ENCODE measurements around the gene SCRT2. TPM values are rescaled to one million over a fixed set of nuclear protein-coding genes. Genes with fewer than 3 reads are reported as not detected.

Gene SCRT2
- total RNA-seq, 1 experiment from 2014 or later: not detected

- in situ Hi-C loops (cut with HindIII; ENCODE audit: low pct_unique_long_range_greater_than_20kb, low sequenced_read_pairs) (no loop called here), intact Hi-C loops (cut with micrococcal nuclease; ENCODE audit: unreplicated experiment) (no loop called here)
- TF ChIP-seq TCF7L2 (IDR thresholded peaks at IDR 0.05; ENCODE audit: low read depth, low read length) (no peak), SIN3A (IDR thresholded peaks at IDR 0.05; ENCODE audit: borderline replicate concordance, insufficient read depth, low read depth, low read length) (no peak), POLR2AphosphoS5 (IDR thresholded peaks at IDR 0.05; ENCODE audit: low read depth, low read length) (no peak)
- TF ChIP-seq, protein P1, sequence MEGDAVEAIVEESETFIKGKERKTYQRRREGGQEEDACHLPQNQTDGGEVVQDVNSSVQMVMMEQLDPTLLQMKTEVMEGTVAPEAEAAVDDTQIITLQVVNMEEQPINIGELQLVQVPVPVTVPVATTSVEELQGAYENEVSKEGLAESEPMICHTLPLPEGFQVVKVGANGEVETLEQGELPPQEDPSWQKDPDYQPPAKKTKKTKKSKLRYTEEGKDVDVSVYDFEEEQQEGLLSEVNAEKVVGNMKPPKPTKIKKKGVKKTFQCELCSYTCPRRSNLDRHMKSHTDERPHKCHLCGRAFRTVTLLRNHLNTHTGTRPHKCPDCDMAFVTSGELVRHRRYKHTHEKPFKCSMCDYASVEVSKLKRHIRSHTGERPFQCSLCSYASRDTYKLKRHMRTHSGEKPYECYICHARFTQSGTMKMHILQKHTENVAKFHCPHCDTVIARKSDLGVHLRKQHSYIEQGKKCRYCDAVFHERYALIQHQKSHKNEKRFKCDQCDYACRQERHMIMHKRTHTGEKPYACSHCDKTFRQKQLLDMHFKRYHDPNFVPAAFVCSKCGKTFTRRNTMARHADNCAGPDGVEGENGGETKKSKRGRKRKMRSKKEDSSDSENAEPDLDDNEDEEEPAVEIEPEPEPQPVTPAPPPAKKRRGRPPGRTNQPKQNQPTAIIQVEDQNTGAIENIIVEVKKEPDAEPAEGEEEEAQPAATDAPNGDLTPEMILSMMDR (IDR thresholded peaks at IDR 0.05): no peak
- TF ChIP-seq, protein P2, sequence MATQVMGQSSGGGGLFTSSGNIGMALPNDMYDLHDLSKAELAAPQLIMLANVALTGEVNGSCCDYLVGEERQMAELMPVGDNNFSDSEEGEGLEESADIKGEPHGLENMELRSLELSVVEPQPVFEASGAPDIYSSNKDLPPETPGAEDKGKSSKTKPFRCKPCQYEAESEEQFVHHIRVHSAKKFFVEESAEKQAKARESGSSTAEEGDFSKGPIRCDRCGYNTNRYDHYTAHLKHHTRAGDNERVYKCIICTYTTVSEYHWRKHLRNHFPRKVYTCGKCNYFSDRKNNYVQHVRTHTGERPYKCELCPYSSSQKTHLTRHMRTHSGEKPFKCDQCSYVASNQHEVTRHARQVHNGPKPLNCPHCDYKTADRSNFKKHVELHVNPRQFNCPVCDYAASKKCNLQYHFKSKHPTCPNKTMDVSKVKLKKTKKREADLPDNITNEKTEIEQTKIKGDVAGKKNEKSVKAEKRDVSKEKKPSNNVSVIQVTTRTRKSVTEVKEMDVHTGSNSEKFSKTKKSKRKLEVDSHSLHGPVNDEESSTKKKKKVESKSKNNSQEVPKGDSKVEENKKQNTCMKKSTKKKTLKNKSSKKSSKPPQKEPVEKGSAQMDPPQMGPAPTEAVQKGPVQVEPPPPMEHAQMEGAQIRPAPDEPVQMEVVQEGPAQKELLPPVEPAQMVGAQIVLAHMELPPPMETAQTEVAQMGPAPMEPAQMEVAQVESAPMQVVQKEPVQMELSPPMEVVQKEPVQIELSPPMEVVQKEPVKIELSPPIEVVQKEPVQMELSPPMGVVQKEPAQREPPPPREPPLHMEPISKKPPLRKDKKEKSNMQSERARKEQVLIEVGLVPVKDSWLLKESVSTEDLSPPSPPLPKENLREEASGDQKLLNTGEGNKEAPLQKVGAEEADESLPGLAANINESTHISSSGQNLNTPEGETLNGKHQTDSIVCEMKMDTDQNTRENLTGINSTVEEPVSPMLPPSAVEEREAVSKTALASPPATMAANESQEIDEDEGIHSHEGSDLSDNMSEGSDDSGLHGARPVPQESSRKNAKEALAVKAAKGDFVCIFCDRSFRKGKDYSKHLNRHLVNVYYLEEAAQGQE (IDR thresholded peaks at IDR 0.05; ENCODE audit: insufficient read depth in 1 of 2, low read depth in 2 of 2, low read length in 1 of 2): no peak
- ATAC-seq: no peak
- POLR2A ChIA-PET: no interaction called here
- Histone ChIP-seq H3K4me3 (ENCODE audit: low read depth in 2 of 2, low read length in 2 of 2) (no peak overlapping the region), H3K36me3 (ENCODE audit: control insufficient read depth, insufficient read depth, low read length) (no peaks in the 10 kb centered on the region), H3K9me3 (ENCODE audit: control insufficient read depth, insufficient read depth, low read depth, low read length) (peaks cover 4% of the 10 kb centered on the region; the same call in 1 of the 2 replicates), H3K27ac (ENCODE audit: low read length) (no peak overlapping the region), H3K4me1 (ENCODE audit: control insufficient read depth, insufficient read depth, low read length) (no peaks in the 10 kb centered on the region), H3K27me3 (ENCODE audit: control insufficient read depth, insufficient read depth, low read length) (peaks cover 6% of the 10 kb centered on the region; the same call in 1 of the 2 replicates)
- DNase-seq (ENCODE audit: low read depth, low spot score): no peak
- no TSS peak for BruUV-seq (replicated peaks)
- CTCF ChIA-PET: no interaction called here
These were observed 38.9 kb upstream of the SCRT2 start for GRCh38 chr20:714453-714852.

- TF ChIP-seq TCF7L2 (IDR thresholded peaks at IDR 0.05; ENCODE audit: low read depth, low read length): no peak
- no peak for TF ChIP-seq POLR2AphosphoS5 (IDR thresholded peaks at IDR 0.05; ENCODE audit: low read depth, low read length)
- no peak for TF ChIP-seq SIN3A (IDR thresholded peaks at IDR 0.05; ENCODE audit: borderline replicate concordance, insufficient read depth, low read depth, low read length)
- TF ChIP-seq, protein P1 (IDR thresholded peaks at IDR 0.05): no peak
- TF ChIP-seq, protein P2 (IDR thresholded peaks at IDR 0.05; ENCODE audit: insufficient read depth in 1 of 2, low read depth in 2 of 2, low read length in 1 of 2): no peak
- ChIA-PET CTCF (no interaction called here), POLR2A (interaction anchor here (0.6 kb wide), 1 partner anchor 54 kb away, joined by 4 read pairs; no protein-coding TSS in a partner anchor)
- ATAC-seq (no peak), DNase-seq (ENCODE audit: low read depth, low spot score) (no peak)
- H3K4me3 ChIP-seq (ENCODE audit: low read depth in 2 of 2, low read length in 2 of 2): no peak overlapping the region
- BruUV-seq (replicated peaks): no TSS peak
- no peaks in the 10 kb centered on the region for H3K36me3 ChIP-seq (ENCODE audit: control insufficient read depth, insufficient read depth, low read length)
- no peaks in the 10 kb centered on the region for H3K4me1 ChIP-seq (ENCODE audit: control insufficient read depth, insufficient read depth, low read length)
- no peak overlapping the region for H3K27ac ChIP-seq (ENCODE audit: low read length)
- H3K27me3 ChIP-seq (ENCODE audit: control insufficient read depth, insufficient read depth, low read length): peaks cover 8% of the 10 kb centered on the region; the same call in 1 of the 2 replicates
- H3K9me3 ChIP-seq (ENCODE audit: control insufficient read depth, insufficient read depth, low read depth, low read length): peaks cover 4% of the 10 kb centered on the region; the same call in 1 of the 2 replicates
- intact Hi-C loops (cut with micrococcal nuclease; ENCODE audit: unreplicated experiment): no loop called here
- in situ Hi-C loops (cut with HindIII; ENCODE audit: low pct_unique_long_range_greater_than_20kb, low sequenced_read_pairs): no loop called here
These were observed 36.0 kb upstream of the SCRT2 start for GRCh38 chr20:711576-711975.

Data from Panc1 (cell line).